ENCODE data around the gene KRTAP4-2.
"Not testable (repeated sequence)": the region's sequence is repeated elsewhere in the genome, so short reads cannot be mapped to it uniquely, and the experiment has no call there.

The KRTAP4-2 gene

DNA sequence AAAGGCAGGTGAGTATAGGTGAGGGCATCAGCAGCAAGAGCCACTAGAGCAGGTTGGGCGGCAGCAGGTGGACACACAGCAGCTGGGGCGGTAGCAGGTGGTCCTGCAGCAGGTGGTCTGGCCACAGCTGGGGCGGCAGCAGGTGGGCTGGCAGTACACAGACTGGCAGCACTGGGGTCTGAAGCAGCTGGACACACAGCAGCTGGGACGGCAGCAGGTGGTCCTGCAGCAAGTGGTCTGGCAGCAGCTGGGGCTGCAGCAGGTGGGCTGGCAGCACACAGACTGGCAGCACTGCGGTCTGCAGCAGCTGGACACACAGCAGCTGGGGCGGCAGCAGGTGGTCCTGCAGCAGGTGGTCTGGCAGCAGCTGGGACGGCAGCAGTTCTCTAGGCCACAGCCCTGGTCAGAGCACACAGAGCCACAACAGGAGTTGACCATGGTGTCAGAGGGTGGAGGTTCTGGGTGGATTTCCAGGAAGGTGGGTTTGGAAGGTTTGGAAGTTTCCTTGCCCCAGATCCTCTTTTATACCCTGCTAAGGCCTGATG lies at the start of gene KRTAP4-2:
Gene KRTAP4-2 (minus strand): TSS at position 495 of the 545 bp plus-strand sequence. CDS start 57 bp downstream, at position 438.
- no peak for DNase-seq

DNA sequence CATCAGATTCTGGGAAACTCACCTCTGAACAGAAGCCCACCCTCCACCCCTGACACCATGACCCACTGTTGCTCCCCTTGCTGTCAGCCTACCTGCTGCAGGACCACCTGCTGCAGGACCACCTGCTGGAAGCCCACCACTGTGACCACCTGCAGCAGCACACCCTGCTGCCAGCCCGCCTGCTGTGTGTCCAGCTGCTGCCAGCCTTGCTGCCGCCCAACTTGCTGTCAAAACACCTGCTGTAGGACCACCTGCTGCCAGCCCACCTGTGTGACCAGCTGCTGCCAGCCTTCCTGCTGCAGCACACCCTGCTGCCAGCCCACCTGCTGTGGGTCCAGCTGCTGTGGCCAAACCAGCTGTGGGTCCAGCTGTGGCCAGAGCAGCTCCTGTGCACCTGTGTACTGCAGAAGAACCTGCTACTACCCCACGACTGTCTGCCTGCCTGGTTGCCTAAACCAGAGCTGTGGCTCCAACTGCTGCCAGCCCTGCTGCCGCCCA lies 48.6 kb upstream of the KRTAP4-2 start, which contains the start of gene KRTAP9-2:
Gene KRTAP9-2 (plus strand): TSS at position 51 of the 498 bp plus-strand sequence. CDS start 7 bp downstream, at position 58.
- DNase-seq = not testable (repeated sequence)

DNA sequence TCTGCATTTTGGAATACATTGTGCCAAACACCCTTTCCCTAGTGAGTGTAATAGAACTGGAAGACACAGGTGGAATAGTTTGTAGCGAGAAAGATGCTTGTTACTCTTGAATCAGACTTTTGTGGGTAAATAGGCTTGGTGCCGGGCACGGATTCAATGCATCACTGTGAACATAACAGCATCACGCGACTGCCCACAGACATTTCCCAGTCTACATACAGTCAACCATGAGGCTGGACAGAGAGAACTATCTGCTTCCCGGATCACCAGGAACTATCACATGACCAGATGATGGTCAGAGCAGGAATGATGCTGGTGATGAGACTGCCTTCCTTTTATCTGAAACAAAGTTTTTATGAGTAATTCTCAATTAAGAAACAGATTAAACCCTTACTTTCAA lies 48.0 kb upstream of the KRTAP4-2 start:
- DNase-seq = no peak

- DNase-seq = no peak
Observed at GRCh38 chr17:41223821-41224220, 45.8 kb upstream of the KRTAP4-2 start.

DNA sequence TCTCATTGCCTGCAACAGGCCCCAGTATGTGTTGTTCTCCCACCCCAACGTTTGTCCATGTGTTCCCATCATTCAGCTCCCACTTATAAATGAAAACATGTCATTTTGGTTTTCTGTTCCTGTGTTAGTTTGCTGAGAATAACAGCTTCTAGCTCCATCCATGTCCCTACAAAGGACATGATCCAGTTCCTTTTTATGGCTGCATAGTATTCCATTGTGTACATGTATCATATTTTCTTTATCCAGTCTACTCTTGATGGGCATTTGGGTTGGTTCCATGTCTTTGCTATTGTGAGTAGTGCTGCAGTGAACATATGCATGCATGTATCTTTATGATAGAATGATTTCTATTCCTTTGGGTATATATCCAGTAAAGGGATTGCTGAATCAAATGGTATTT lies 37.7 kb upstream of the KRTAP4-2 start:
- no peak for DNase-seq

DNA sequence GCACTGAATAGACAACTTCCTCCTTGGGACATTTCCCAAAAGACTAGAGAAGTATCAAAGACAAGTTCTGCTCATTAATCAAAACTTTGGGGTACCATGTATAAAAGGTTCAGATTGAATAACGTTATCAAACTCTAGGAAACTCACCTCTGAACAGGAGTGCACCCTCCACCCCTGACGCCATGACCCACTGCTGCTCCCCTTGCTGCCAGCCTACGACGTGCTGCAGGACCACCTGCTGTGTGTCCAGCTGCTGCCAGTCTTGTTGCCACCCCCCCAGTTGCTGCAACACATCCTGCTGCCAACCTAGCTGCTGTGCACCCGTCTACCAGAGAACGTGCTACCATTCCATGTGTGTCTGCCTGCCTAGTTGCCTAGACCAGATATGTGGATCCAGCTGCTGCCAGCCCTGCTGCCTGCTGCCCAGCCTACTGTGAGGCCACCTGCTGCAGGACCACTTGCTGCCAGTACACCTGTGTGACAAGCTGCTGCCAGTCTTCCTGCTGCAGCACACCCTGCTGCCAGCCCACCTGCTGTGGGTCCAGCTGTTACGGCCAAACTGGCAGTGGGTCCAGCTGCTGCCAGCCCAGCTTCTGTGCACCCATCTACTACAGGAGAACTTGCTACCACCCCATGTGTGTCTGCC lies 34.6 kb upstream of the KRTAP4-2 start:
- DNase-seq = no peak

- no peak for DNase-seq
Observed at GRCh38 chr17:41211845-41212466, 33.9 kb upstream of the KRTAP4-2 start.

DNA sequence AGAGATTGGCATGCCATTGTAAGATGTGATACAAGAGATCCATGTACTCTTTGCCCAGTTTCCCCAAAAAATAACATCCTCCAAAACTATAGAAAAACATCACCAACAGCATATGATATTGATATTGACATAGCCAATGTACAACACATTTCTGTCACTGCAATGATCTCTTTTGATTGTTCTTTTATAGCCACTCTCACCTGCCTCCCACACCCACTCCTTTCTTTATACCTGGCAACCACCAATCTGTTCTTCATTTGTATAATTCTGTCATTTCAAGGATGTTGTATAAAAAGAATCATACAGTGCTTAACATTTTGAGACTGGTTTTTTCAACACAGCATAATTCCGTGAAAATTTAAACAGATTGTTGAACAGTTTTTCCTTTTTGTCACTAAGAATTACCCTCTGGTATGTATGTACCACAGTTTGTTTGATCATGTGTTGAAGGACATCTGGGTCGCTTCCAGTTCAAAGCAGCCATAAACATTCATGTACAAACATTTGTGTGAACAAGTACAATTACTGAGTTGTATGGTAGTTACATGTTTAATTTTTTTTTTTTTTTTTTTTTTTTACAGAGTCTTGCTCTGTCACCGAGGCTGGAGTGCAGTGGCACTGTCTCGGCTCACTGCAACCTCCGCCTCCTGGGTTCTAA lies 21.5 kb upstream of the KRTAP4-2 start:
- DNase-seq = no peak

DNA sequence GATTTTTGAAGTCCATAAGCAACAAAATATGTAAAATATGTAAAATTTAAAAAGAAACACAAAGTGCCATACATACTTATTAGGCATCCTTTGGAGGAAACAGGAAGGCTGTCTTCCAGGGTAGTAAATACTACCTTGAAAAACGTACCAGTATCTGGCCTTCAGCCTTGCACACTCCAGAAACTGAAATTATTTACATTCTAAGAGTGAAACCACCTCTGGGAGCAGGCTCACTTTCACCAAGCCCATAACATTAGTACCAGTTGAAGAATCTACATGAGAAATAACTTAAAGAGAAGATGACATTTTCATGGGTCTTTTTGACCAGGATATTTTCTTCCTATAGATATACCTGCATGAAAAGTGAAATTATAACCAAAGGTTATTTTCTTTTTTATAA lies 18.0 kb upstream of the KRTAP4-2 start:
- DNase-seq = no peak

DNA sequence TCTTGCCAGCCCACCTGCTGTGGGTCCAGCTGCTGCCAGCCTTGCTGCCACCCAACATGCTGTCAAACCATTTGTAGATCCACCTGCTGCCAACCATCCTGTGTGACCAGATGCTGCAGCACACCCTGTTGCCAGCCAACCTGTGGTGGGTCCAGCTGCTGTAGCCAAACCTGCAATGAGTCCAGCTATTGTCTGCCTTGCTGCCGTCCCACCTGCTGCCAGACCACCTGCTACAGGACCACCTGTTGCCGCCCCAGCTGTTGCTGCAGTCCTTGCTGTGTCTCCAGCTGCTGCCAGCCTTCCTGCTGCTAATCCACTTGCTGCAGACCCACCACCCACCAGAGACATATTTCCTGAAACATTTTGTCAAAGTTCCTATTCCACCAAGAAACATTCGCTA lies 12.3 kb upstream of the KRTAP4-2 start:
- DNase-seq = no peak

GRCh38 chr17:41189837-41190318 lies 11.9 kb upstream of the KRTAP4-2 start, which contains the start of gene KRTAP9-1:
Gene KRTAP9-1 (plus strand): TSS chr17:41189887. CDS start chr17:41189887, 0 bp downstream.
- not testable (repeated sequence) for DNase-seq

DNA sequence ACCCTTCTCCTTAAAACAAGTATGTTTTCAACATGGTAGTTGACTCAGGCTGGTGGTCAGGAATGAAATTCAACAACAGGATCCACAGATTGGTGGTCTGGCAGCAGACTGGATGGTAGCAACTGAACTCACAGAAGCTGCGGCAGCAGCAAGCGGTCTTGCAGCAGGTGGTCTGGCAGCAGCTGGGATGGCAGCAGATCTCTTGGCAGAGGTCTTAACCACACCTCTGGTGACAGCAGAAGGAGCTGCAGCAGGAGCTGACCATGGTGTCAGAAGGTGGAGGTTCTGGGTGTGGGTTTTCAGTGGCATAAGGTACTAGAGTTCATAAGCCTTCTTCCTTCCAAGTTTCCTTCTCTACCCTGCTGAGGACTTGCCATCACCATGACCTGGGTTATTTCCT lies 8.9 kb upstream of the KRTAP4-2 start:
- no peak for DNase-seq

DNA sequence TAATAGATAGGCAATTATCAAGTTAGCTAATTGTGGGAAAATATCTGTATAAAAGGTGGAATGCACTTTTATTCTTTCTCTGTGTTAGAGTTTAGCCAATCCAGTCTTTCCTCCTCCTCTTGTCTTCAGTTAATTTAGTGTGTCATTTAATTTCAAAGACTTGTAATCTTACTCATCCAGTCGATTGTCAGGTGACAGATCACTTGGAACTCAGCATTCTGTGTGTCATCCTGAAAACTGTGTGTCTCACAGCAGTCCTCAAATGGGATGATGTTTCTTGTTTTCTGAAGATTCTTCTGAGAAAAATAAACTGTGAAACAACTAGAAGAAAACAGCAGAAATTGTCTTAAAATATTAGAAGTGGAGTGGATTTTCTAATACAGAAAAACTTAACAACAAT lies 7.0 kb upstream of the KRTAP4-2 start:
- no peak for DNase-seq

DNA sequence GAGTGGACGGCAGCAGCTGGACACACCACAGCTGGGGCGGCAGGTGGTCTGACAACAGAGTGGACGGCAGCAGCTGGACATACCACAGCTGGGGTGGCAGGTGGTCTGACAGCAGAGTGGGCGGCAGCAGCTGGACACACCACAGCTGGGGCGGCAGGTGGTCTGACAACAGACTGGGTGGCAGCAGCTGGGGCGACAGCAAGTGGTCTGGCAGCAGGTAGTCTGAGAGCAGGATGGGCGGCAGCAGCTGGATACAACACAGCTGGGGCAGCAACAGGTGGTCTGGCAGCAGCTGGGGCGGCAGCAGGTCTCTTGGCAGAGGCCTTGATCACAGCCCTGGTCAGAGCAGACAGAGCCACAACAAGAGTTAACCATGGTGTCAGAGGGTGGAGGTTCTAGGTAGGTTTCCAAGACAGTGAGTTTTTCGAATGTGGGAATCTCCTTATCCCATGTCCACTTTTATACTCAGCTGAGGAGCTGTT lies 6.5 kb upstream of the KRTAP4-2 start, which contains the start of gene KRTAP4-1:
Gene KRTAP4-1 (minus strand): TSS at position 432 of the 482 bp plus-strand sequence. CDS start 57 bp downstream, at position 375.
- no peak for DNase-seq

DNA sequence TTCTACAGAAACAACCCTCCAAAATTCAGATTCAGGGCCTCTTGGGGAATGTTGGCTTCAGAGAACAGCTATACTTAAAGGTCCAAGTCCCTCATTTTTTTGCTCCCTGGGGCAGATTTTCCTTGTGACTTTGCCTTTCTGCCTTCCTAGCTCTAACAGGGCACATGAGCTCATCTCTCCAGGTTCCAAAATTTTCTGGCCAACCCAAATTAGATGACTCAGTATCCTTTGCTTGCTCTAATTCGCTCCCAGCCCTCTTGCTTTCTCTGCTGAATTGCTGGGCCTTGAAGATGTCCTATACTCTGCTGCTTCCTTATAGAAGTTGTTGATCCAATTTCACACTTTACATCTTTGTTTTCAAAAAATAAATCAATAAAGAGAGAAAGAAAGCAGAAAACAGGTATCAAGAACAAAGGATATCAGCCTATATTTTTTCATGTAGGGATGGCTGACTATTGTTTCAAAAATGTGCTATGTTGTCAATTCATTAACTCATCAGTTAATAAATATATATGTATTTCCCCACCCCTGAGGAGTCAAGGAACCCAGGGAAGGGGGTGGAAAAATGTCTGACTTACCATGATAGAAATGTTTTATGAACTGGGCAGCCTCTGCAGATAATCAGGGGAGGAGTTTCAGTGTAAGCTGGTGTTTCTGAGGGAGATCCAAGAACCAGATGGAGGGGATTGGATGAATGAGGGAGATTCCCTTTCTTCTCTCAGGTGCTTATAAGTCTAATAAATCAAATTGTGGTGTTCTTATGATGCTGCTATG lies 1.0 kb upstream of the KRTAP4-2 start:
- DNase-seq = no peak

DNA sequence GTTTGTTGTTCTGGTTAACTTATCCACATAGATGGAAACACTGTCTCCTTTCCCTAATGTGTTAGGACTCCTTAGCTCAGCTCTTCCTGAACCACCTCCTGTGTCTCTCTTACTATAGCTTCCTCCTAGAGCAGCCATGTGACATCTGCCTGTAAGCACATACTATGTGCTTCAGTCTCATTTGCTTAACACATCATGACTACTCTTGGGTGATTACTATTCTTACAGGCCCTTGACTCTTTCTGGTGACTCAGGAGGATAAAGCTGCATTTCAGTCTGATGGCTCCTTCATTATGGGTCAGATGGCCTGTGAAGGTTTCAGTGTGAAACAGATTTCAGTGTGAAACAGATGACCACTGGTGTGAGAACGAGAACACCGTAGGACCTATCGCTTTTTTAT lies 320 bp upstream of the KRTAP4-2 start:
- DNase-seq = peak; percentile 67

GRCh38 chr17:41176744-41177387 lies 1.2 kb downstream of the KRTAP4-2 start:
- DNase-seq = peak; percentile 13

DNA sequence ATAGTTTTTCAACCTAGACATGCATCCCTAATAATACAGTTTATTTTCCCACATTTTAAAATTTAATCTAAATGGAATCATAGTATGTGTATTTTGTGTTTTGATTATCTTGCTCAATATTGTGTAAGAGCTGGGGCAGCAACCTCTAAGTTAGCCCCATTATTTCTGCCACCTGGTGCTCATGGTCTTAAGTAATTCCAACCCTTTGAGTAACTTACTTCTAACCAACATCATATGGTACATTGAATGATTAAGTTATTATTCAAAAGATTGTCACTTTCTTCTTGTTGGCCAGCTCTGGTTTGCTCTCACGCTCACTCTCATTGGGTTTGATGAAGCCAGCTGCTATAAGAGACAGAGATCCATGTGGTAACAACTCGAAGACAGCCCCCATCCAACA lies 6.1 kb downstream of the KRTAP4-2 start:
- no peak for DNase-seq

- no peak for DNase-seq
Observed at GRCh38 chr17:41168121-41168520, 9.9 kb downstream of the KRTAP4-2 start, which contains the start of gene KRTAP4-3. Gene KRTAP4-3 (minus strand): TSS chr17:41168221. CDS start chr17:41168172, 49 bp downstream.

DNA sequence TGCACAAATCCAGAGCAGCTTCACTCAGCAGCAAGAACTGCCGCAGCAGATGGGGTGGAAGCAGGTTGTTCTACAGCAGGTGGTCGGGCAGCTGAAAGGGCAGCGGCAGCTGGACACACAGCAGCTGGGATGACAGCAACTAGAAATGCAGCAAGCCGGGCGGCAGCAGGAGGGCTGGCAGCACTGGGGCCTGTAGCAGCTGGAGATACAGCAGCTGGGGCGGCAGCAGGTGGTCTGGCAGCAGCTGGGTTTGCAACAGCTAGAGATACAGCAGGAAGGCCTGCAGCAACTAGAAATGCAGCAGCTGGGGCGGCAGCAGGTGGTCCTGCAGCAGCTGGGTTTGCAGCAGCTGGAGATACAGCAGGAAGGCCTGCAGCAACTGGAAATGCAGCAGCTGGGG lies 10.5 kb downstream of the KRTAP4-2 start:
- DNase-seq = no peak

GRCh38 chr17:41163828-41164227 lies 14.2 kb downstream of the KRTAP4-2 start:
- DNase-seq = no peak

- DNase-seq = no peak
Observed at GRCh38 chr17:41160648-41161047, 17.4 kb downstream of the KRTAP4-2 start, which contains the start of gene KRTAP4-4. Gene KRTAP4-4 (minus strand): TSS chr17:41160748. CDS start chr17:41160691, 57 bp downstream.
